8988T (cell line): ENCODE results near the gene VWF.
"Not testable (repeated sequence)": the region's sequence is repeated elsewhere in the genome, so short reads cannot be mapped to it uniquely, and the experiment has no call there.

Experiments used
- DNase-seq: peaks from one replicate; pipeline ENCODE4 v3.0.0; 2011

VWF gene

DNA sequence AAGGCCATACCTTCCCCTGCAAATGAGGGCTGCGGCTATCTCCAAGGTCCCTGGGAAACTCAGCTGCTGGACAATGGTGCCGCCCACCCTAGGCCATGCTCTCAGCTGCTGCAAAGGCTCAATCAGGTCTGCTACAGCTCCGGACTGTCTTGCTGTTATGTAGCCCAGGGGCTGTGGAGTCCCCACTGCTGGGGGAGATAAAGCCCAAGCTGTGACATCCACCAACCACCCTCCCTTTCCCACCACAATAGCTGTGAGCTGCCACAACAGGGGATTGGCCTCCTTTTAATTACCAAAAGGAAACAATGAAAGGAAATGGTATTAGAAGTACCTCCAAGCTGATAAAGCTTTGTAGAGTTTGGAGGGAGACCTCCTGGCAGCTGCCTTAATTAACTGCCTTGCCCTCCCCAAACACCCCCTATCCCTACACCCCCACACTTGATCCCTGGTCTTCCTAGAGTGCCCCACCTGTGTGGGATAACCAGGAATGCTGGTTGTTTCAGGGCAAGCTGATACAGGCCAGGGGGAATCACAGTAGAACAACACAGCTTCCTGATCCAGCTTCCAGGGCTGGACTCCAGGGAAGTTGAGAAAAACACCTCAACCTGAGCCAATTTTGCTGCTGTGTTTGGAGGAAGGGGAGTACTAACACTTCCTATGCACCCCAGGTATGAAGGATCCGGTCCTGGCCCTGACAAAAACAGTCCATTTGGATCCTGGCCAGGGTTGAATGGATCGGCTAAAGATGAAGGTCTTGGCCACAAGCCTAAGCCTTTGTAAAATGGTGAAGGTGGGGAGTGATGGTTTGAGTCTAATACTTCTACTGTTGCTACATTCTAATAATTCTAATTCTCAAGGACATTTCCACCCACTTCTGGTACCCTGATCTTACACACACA, at the start of gene VWF:
VWF (minus strand) TSS at position 260 of the 899 bp plus-strand sequence. CDS start 1,474 bp downstream, outside the sequence.
- DNase-seq, result no peak

DNA sequence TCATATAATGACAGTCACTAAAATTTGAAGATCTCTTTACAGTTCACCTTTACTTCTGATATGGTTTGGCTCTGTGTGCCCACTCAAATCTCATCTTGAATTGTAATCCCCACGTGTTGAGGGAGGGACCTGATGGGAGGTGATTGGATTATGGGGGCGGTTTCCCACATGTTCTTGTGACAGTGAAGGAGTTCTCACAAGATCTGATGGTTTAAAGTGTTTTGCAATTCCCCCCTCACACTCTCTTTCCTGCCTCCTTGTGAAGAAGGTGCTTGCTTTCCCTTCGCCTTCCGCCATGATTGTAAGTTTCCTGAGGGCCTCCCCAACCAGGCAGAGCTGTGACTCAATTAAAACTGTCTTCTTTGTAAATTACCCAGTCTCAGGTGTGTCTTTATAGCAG, 48.4 kb upstream of the VWF start:
- DNase-seq, result no peak

DNA sequence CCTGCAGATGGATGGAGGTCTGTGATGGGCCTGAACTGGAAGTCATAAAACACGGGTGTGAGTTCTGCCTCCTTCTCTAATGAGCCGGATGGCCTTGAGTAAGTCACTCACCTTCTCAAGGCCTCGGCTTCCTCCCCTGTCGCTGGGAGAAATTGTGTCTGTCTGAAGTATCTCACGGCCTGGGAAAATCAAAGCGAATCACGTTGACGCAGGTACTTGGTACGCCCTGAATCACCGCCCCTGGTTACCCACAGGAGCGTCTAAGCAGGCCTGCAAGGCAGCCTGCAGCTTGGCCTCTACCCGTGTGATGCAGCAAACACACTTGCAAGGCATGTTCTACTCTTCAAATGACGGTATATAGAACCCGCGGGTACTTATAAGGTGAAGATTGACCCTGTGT, 47.6 kb upstream of the VWF start:
- no peak for DNase-seq

DNA sequence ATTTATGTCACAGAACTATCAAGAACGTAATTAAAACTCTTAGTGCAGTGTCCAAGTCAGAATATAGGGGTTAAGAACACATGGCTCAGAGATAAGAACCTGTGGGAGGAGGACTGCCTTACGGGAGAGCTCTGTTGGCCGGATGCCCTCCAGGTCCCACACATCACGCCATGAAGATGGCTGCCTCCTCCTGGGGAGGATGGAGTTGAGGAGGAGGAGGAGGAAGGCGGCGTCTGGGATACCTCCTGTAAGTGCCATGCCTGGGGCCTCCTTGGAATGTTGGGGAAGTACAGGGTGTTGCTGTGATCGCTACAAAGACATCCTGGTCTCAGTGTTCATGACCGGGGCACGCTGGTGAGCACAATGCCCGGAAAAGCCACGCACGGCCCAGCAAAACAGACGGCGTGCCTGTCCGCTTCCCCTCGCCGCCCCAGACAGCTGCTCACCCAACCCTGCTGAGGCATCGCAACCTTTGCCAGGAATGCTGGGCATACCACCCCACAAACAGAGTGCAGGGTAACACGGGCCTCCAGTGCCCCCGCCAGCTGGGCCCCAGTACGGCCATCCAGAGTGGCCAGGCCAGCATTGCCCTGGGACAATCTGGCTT, 47.0 kb upstream of the VWF start:
- no peak for DNase-seq

DNA sequence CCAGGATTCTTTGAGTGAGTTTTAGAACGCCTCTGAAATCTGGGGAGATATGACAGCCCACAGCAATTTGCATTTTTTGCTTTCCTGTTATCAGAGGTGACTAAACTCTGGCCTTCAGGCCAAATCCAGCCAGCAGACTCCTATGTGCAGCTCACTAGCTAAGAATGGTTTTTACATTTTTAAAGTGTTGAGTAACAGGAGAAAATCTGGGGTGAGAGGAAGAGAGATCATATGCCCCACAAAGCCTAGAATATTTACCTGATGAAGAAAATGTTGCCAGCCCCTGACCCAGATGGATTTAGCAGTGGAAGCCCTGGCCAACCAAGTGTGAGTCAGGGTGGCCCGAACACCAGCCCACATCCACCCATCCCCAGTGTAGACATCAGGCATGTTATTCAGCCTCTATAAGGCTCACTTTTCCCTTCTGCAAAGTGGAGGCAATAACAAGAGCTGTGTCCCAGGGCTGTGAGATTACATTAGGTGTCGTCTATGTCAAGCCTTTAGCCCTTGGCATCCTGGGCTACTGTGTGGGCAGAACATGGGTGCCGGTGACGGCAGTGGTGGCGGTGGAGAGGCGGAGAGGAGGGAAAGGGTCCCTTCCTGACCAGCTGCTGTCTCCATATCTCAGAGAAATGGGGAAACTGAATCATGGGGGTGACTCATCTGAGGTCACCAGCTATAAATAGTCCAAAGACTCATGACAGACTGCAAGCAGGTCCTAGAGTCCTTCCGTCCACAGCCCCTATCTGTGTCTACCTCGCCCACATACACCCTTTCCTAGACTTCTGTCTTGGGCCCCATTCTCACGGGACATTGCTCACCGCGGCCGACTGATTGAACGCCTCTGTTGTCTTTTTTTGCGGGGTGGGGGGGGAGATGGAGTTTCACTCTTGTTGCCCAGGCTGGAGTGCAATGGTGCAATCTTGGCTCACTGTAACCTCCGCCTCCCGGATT, 43.1 kb upstream of the VWF start:
- DNase-seq, result no peak

DNA sequence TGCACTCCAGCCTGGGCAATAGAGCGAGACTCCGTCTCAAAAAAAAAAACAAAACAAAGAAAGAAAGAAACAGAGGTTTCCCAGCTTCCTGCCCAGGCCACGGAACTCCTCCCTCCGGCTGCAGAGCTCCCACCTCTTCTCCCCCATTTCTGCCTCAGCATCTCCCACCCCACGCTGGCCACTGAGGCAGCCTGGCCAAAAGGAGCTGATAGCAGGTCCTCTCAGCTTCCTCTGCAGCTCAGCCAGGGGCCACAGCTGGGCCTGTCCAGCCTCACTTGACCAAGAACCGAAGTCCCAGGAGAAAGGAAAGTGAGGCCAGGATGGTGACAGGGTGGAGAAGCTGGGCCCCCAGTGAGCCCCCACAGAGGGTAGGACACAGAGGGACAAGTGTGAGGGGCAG, 42.3 kb upstream of the VWF start:
- DNase-seq, result no peak

DNA sequence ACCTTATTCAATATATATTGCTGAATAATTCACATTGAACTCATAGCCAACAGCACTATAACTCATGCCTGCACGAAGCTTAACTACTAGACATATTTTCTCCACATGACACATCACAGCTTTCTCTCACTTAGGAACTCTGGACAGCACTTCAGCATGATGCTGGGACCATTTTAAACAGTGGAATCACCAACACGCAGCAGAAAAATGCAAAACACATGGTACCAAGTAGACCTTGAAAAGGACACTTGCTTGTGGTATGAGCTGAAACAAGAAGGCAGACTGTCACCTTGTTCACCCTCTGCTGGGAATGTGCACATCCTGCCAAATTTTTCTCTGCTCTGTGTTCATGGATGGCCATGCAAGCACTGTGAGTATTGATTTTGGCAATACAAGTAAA, 40.9 kb upstream of the VWF start:
- no peak for DNase-seq

DNA sequence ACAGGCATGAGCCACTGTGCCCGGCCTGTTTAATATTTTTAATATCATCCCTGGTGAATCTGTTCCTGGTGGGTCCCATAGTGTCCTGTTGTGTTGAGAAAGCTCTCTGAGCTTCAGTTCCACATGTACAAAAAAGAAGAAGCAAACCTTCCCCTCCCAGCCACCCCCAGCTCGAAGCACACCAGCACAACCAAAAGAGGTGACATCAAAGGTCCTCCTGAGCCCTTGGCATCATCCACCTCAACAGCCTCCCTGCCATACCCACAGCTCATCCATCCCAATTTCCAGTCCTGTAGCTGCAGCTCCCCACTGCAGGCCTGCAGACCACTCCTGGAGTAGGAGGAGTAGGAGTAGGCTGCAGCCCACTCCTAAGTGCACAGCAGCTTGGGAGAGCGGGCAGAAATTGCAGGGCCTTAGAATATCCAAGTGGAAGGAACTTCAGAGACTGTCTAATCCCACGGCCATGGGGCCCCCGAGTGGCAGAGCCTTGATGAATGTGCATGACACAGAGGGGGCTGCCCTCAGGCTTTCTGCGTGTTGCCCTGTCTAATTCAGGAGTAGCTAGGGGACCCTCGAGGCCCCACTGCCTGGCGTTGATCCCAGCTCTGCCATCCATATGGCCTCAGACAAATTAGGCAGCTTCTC, 39.1 kb upstream of the VWF start:
- DNase-seq, result no peak

DNA sequence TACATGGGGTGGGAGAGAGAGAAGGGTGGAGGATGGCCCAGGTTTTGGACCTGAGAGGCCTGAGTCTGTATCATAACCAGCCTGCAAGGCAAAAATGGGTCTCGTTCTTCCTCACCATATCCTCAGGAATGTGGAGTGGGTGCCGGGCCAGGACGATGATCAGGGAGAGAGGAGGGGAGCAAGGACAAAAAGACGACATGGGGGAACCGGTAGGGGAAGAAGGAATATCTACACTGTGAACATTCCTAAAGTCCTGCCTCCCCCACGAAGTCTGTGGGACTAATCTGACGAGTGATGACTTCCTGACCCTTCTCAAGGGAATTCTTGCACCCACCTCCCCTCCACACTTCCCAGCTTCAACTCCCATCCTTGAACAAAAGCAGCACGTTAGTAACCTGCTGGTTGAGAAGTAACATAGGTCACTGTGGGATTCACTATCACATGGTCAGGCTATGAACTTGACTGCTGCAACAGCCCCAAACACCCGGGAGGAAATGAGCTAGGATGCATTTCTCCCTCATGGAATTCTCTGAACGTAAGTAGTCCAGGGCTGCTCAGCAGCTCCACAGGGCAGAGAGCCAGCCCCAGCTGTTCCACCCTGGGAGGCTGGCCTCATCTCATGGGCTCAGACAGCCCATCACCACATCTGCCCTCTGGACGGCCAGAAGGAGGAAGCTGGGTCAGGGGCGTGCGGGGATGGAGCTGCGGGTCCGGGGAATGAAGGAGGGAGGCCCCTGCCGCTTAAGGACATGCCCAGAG, 36.8 kb upstream of the VWF start:
- DNase-seq, result no peak

DNA sequence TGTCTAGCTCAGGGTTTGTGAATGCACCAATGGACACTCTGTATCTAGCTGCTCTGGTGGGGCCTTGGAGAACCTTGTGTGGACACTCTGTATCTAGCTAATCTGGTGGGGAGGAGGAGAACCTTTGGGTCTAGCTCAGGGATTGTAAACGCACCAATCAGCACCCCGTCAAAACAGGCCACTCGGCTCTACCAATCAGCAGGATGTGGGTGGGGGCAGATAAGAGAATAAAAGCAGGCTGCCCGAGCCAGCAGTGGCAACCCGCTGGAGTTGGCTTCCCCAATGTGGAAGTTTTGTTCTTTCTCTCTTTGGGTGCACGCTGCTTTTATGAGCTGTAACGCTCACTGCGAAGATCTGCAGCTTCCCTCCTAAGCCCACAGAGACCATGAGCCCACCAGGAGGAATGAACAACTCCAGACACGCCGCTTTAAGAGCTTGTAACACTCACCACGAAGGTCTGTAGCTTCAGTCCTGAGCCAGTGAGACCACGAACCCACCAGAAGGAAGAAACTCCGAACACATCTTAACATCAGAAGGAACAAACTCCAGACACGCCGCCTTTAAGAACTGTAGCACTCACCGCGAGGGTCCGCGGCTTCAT, 35.7 kb upstream of the VWF start:
- not testable (repeated sequence) for DNase-seq

DNA sequence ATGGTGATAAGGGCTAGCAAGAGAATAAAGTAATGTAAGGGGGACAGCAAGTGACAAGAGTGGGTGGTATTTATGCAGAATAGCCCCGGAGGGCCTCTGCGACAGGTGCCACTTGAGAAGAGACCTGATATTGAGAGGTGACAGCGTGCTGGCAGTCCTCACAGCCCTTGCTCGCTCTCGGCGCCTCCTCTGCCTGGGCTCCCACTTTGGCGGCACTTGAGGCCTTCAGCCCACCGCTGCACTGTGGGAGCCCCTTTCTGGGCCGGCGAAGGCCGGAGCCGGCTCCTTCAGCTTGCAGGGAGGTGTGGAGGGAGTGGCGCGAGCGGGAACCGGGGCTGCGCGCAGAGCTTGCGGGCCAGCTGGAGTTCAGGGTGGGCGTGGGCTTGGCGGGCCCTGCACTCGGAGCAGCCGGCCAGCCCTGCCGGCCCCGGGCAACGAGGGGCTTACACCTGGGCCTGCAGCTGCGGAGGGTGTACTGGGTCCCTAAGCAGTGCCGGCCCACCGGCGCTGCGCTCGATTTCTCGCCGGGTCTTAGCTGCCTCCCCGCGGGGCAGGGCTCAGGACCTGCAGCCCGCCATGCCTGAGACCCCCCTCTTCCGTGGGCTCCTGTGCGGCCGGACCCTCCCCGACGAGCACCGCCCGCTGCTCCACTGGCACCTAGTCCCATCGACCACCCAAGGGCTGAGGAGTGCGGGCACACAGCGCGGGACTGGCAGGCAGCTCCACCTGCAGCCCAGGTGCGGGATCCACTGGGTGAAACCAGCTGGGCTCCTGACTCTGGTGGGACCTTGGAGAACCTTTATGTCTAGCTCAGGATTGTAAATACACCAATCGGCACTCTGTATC, 34.9 kb upstream of the VWF start:
- not testable (repeated sequence) for DNase-seq

DNA sequence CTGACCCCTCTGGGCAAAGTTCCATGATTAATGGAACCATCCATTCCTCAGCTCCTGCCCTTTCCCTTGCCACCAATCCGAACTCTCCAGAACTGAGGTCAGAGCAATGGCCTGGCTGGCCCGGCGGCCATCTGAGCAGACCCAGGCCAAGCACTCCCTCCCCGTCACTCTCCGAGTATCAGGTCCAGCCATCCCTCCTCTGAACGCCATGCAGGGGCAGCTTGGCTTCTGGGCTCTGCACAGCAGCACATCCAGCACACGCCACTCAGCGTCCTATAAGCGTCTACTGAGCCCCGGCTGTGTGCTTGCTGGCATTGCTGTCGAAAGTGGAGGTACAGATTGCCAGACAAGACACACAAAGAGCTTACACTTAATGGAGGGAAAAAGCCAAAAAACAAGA, 34.3 kb upstream of the VWF start:
- no peak for DNase-seq

DNA sequence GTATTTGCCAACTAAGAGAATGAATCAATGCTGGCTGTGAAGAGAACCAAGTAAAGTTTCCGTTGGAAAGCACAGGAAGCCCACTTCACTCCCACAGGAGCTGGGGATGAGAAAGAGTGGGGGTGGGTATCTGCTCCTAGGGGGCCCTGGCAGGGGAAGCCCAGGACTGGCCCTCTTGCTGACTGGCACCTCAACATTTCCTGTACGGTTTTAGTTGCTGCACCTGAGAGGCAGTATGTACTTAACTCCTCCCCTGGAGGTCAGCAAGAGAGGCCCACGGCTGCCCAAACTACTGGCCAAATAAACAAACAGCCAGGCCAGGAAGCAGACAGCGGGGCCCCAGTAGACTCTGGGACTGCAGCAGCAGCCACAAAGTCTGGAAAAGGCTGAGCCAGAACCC, 33.8 kb upstream of the VWF start:
- no peak for DNase-seq

DNA sequence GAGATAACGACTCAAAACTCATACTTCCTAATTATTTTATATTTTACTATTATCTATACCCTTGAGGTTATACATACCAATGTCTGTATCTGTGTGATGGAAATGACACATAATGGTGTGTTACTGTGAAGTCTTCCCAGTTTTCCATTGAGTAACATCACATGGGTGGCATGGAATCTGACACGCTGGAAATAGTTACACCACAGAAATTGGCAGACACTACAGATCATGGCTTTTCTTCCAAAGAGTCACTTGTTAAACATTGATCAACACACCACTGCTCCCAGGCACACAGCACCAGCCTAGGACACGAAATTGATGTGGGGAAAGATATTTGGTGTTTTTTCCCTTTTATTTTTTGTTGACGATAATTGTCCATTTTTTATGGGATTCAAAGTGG, 33.0 kb upstream of the VWF start:
- DNase-seq, result no peak

DNA sequence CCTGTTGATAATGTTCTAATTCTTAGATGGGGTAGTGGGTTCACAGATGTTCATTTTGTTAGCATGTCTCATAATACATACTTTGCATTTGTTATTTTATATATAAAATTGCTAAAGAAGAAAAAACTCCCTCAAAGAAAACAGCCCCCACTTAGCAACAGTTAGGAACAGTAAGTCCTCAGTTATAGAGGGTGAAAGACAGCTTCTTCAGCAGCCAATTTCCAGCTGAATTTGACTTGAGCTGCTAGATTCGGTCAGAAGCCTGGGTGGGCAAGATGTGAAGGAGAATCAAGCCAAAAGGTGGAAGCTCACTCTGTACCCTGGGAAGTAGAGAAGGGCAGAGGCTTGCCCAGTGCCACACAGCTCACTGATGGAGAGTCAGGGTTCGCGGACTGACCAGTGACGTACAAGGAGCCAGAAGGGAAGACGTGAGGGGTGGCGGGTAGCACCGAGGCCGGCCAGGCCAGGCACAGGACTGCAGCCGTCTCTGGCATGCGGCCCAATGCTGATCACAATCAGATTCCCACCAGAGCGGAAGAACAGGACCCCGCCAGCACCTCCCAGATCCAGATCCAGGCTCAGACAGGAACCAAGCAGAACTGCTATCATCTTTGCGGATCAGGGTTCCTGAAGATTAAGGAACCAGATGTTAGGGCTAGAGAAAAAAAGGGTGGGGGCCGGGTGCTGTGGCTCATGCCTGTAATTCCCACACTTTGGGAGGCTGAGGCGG, 30.4 kb upstream of the VWF start:
- DNase-seq, result no peak

DNA sequence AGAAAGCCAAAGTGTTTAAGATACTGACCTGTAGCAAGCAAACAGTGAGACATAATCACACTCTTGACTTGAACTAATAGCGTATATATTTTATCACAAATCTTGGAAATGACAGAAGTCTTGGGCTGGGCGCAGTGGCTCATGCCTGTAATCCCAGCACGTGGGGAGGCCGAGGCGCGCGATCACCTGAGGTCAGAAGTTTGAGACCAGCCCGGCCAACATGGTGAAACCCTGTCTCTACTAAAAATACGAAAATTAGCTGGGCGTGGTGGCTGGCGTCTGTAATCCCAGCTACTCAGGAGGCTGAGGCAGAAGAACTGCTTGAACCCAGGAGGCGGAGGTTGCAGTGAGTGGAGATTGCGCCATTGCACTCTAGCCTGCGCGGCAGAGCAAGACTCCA, 24.3 kb upstream of the VWF start:
- not testable (repeated sequence) for DNase-seq

DNA sequence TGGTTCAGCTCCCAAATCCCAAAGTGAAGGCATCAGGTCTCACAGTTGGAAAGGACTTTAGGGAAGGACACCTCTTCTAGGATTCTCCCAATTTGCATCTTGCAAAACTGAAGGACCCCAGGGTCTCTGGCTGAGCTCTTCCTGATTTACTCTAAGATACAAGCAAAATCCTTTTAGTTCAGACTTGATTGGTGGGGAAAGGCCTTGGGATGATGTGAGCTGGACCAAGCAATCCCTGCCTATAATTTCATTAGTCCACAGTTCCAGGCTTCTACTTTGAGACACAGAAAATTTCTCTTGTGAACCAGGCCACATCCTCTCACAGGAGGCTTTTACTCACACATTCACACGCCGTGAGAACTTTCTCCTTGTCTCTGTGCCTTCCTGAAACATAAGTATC, 23.6 kb upstream of the VWF start:
- no peak for DNase-seq

DNA sequence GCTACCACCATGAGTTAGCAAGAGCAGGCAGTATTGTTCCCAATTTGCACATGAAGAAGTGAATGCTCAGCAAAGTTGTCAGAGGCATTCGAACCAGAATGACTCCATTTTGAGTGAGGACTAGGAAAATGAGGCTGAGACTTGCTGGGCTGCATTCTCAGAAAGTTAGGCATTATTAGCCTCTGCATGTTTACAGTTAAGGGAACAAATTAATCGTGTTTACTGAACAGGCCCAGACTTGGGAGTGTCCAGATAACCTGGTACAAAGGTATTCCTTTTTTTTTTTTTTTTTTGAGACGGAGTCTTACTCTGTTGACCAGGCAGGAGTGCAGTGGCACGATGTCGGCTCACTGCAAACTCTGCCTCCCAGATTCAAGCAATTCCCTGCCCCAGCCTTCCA, 22.5 kb upstream of the VWF start:
- no peak for DNase-seq

DNA sequence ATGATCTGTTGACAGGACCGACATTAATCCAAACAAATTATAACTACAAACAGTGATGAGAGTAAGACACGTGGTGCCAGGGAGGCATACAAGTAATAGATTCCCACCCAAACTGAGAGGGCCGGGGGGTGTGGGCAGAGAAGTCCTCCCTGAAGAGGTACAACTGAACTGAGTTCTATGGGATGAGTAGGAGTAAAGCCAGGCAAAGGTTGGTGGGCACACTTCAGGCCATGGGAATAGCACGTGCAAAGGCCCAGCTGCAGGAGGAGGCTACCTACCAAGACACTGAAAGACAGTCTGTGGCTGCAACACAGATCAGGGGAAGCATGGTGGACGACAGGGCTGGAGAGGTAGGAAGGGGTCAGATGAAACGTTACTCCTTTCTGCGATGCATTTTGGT, 22.0 kb upstream of the VWF start:
- no peak for DNase-seq

DNA sequence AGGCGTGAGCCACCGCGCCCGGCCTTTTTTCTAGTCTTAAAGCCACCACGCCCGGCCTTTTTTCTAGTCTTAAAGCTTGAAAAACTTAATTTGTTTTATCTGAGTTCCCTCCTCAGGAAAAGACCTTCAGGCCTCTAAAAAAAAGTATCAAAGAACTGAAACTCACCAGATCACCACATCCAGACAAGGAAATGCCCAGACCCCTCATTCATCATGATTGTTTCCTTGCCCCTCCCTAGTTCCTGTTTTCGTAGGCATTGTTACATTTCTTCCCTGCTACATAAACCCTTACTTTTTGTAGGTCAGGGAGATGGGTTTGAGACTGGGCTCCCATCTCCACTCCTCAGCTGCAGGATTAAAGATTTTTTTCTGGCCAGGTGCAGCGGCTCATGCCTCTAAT, 21.1 kb upstream of the VWF start:
- DNase-seq, result no peak
